Femur (tissue), 1 donor: ENCODE data around the gene APCDD1L.
A peak's percentile ranks its signal among the peaks of the same experiment; 100 is the strongest.

Experiments used
- DNase-seq: peaks from one replicate; pipeline ENCODE4 v3.0.0-alpha.2; 2017

Gene APCDD1L

GRCh38 chr20:58515233-58516212 is at the start of gene APCDD1L:
TSS of gene APCDD1L (minus strand) at chr20:58515399. CDS start at chr20:58514707, 692 bp downstream.
- DNase-seq: peak; percentile 62

GRCh38 chr20:58559368-58559729 is 44.1 kb upstream of the APCDD1L start:
- peak; percentile 7 for DNase-seq

- DNase-seq: peak; percentile 9
Observed at GRCh38 chr20:58558486-58559367, 43.5 kb upstream of the APCDD1L start.

GRCh38 chr20:58557733-58558342 is 42.6 kb upstream of the APCDD1L start:
- peak; percentile 7 for DNase-seq

- no peak for DNase-seq
Observed at GRCh38 chr20:58556961-58557360, 41.8 kb upstream of the APCDD1L start.

- no peak for DNase-seq
Observed at GRCh38 chr20:58555078-58555765, 40.0 kb upstream of the APCDD1L start.

GRCh38 chr20:58554541-58554940 is 39.3 kb upstream of the APCDD1L start:
- DNase-seq: no peak

GRCh38 chr20:58553841-58554240 is 38.6 kb upstream of the APCDD1L start:
- peak; percentile 87 for DNase-seq

- no peak for DNase-seq
Observed at GRCh38 chr20:58553166-58553696, 38.0 kb upstream of the APCDD1L start.

- no peak for DNase-seq
Observed at GRCh38 chr20:58552366-58552934, 37.3 kb upstream of the APCDD1L start.

- DNase-seq: no peak
Observed at GRCh38 chr20:58551631-58552030, 36.4 kb upstream of the APCDD1L start.

GRCh38 chr20:58550275-58551059 is 35.3 kb upstream of the APCDD1L start:
- DNase-seq: no peak

- DNase-seq: no peak
Observed at GRCh38 chr20:58549231-58550209, 34.3 kb upstream of the APCDD1L start.

- no peak for DNase-seq
Observed at GRCh38 chr20:58547623-58548475, 32.6 kb upstream of the APCDD1L start.

GRCh38 chr20:58546756-58547622 is 31.8 kb upstream of the APCDD1L start:
- DNase-seq: no peak

- DNase-seq: no peak
Observed at GRCh38 chr20:58546416-58546711, 31.2 kb upstream of the APCDD1L start.

- no peak for DNase-seq
Observed at GRCh38 chr20:58545565-58546415, 30.6 kb upstream of the APCDD1L start.
